Sciatic nerve (tissue), 2 donors: Measurements from ENCODE around the gene GRPEL2. TPM values are rescaled to one million over a fixed set of nuclear protein-coding genes. Genes with fewer than 3 reads are reported as not detected.
"Not testable (repeated sequence)": the region's sequence is repeated elsewhere in the genome, so short reads cannot be mapped to it uniquely, and the experiment has no call there.

Experiments used
- ATAC-seq: fragments of 200-7000 bp; cut with Tn5 transposase; one replicate; pipeline ENCODE4 v1.9.1; 2020; ENCODE audit warnings: mild to moderate bottlenecking, moderate library complexity
- DNase-seq: peaks from one replicate; pipeline ENCODE4 v3.0.0-alpha.2; 2020; ENCODE audit warnings: low spot score
- intact Hi-C: fragments of 100-400 bp; cut with DNase I; formaldehyde crosslinking; loops from one replicate; pipeline ENCODE4 v1.14.2; 2022
- total RNA-seq: library from RNA; stranded (reverse); fragmentation: NEBNext Ultra II Directional; extraction: Animal tissue kit (Norgen Biotek cat#: 25700); gene quantifications from one replicate; pipeline ENCODE4 v1.2.1, GENCODE V29; 2021
- donor health status: DM: no; HTN: no; CAD: no.
- donor health status: DM: no; HTN: no; CAD: no.

Gene GRPEL2
- total RNA-seq, 1 donor from 2014 or later = 21.6 TPM

GRCh38 chr5:149387081-149387631 lies 41.9 kb downstream of the GRPEL2 start:
- ATAC-seq (peak; percentile 55), DNase-seq (no peak)
- intact Hi-C loops = loop anchor here (5.0 kb wide), 1 partner anchor 35 kb away; no protein-coding TSS in a partner anchor

DNA sequence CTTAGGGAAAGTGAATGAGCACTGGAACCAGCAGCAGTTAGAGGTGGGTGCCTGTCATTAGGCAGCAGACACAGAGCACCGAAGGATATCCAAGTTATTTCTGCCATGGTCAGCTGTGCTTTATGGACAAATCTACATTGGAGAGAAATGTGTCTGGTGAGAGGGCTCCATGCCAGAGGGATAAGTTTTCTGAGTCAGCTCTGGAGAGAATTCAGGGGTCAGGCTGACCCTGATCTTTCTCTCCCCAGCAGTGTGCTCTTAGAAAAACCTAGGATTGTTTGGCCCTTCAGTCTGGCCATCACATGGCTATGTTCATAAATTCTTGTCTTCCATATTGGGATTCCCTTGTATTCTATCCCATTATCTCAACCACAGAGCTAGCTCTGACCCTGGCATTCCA lies 42.7 kb downstream of the GRPEL2 start:
- intact Hi-C loops = loop anchor here (5.0 kb wide), 1 partner anchor 34 kb away; no protein-coding TSS in a partner anchor
- DNase-seq (no peak), ATAC-seq (peak; percentile 2)

GRCh38 chr5:149388498-149389190 lies 43.3 kb downstream of the GRPEL2 start:
- ATAC-seq = no peak
- DNase-seq = no peak
- intact Hi-C loops = loop anchor here (5.0 kb wide), 1 partner anchor 34 kb away; no protein-coding TSS in a partner anchor

DNA sequence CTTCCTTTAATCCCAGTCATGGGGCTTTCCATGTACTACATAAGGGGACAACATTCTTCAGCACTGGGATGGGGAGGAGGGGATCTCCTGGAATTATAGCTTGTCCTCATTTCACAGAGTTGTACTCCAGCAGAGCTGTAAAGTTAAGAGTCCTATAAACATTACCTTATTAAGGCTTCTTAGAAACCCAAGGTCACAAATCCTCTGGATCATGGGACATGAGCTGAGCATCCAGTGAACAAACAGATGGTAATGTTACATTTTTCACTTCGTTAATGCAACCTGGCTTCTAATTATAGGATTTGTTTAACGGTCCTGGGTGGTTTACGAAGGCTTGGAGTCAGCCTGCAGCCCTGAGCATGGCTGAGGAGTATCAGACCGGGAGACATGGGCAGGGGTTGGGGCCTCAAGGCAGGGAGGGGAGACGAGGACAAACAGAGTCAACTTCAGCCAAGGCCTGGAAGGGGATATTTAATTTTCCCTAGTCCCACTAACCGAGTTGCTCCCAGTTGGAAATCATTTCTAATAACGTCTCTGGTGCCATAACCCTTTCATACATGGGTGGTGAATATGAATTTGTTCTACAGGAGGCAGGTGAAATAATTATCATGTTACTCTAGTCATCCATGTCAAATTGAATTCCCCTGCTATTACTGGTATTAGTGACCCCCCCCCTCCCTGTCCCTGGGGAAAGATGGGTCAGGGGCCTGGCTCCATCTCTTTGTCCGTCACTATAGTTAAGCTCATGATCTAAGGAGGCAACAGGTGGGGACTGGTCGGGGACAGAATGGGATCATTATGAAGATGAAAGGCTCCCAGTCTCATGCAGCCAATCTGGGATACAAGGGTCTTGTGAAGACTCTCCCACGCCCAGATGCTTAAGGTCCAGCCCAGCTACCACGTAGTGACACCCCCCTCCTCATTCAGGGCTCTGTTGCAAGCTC lies 44.5 kb downstream of the GRPEL2 start:
- no peak for DNase-seq
- ATAC-seq = no peak
- intact Hi-C loops = loop anchor here (5.0 kb wide), 1 partner anchor 32 kb away; no protein-coding TSS in a partner anchor

DNA sequence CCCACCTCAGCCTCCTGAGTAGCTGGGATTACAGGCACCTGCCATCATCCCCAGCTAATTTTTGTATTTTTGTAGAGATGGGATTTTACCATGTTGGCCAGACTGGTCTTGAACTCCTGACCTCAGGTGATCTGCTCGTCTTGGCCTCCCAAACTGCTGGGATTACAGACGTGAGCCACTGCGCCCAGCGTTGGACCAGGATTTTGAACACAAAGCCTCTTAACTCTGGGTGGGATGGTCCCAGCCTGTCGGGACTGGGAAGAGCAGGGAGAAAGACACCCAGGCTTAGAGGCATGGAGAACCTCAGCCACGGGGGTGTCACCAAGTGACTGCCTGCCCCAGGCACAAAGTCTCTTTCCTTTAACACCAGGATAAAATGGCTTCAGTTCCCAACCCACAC lies 45.8 kb downstream of the GRPEL2 start:
- DNase-seq, ATAC-seq, intact Hi-C loops: not testable (repeated sequence)

- intact Hi-C loops = no loop called here
- no peak for DNase-seq
- ATAC-seq = no peak
These were observed 46.2 kb downstream of the GRPEL2 start for GRCh38 chr5:149391524-149391923.

- intact Hi-C loops = no loop called here
- DNase-seq (no peak), ATAC-seq (no peak)
These were observed 47.4 kb downstream of the GRPEL2 start for GRCh38 chr5:149392718-149393117.

DNA sequence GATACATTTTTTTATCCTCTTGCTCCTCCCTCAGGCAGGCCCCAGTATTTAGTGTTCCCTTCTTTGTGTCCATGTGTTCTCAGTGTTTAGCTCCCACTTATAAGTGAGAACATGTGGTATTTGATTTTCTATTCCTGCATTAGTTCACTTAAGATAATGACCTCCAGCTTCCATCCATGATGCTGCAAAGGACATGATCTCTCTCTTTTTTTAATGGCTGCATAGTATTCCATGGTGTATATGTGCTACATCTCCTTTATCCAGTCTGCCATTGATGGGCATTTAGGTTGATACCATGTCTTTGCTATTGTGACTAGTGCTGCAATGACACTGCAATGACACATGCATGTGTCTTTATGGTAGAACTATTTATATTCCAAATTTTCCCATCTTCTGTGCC lies 49.7 kb downstream of the GRPEL2 start:
- ATAC-seq, DNase-seq, intact Hi-C loops: not testable (repeated sequence)

GRCh38 chr5:149397530-149397929 lies 52.2 kb downstream of the GRPEL2 start:
- intact Hi-C loops = no loop called here
- ATAC-seq (peak; percentile 91), DNase-seq (no peak)

DNA sequence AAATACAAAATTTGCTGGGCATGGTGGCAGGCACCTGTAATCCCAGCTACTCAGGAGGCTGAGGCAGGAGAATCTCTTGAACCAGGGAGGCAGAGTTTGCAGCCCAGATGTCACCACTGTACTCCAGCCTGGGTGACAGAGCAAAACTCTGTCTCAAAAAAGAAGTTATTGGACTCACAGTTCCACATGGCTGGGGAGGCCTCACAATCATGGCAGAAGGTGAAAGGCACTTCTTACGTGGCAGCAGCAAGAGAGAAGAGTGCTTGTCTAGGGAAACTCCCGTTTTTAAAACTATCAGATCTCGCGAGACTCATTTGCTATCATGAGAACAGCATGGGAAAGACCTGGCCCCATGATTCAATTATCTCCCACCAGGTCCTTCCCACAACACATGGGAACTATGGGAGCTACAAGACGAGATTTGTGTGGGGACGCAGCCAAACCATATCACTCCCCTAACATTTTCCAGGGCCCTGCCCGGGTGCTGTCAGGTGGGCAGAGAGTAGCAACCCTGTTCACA lies 53.5 kb downstream of the GRPEL2 start:
- intact Hi-C loops, DNase-seq, ATAC-seq: not testable (repeated sequence)

DNA sequence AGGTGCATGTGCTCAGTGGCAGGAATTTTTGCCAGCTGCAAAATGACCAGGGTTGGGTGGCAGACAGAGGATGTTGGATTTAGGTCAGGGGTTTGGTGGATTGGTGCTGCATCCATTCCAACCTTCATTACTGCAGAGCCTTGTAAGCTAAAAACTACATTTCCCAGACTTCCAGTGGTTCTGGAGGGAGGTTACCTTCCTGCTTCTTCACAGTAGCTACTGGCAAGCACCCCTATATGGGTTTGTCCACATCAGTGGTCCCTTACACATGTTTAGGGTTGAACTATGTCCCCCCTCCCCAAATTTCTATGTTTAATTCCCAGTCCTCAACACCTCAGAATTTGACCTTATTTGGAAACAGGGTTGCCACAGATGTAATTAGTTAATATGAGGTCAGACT lies 54.5 kb downstream of the GRPEL2 start:
- ATAC-seq (no peak), DNase-seq (no peak)
- intact Hi-C loops = no loop called here

DNA sequence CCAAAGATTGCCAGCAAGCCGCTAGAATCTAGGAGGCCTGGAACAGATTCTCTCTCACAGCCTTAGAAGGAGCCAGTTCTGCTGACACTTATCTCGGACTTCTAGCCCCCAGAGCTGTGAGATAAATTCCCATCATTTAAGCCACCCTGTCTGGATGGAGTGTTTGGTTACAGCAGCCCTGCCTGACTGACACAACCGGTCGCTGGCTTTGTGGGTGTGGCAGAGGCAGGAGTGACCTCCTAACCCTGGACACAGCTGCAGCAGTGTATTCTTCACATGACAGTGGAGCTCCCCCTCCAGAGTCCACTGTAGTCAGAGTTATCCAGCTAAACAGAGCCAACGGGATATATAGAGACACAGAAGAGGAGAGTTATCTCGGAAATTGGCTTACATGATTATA lies 55.0 kb downstream of the GRPEL2 start:
- DNase-seq (no peak), ATAC-seq (peak; percentile 65)
- intact Hi-C loops = no loop called here

DNA sequence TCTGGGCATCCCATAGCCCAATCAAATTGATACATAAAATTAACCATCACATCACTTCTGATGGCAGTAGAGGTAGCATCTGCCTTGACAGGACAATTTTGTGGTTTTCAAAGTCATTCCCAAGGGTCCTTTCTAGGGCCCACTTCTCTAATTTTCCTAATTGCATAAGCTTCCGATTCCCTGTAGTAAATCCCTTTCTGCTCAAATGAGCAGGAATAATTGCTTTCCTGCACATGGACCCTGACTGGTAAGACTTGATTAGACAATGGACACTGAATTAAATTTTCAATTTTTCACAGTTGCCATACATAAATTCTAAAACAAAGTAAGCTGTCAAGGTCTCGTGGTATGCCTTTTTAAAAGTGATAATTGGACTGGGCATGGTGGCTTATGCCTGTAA lies 55.8 kb downstream of the GRPEL2 start:
- DNase-seq (no peak), ATAC-seq (no peak)
- intact Hi-C loops = no loop called here

DNA sequence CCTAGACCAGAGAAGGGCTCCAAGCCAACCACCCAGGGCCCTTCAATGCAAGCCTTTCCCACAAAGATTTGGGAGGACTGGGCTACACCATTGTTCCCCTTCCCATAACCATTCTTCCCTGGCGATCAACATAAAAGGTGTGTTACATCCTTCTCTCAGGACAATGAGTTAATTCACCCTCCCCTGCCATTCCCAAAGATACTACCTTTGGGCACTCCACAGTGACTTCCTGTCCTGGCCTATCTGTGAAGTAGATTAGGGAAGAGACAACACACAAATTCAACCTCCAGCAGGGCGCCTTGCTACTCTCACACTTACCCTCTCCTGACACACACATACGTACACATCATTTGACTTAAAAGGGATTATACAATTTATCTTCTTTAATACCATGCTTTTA lies 57.0 kb downstream of the GRPEL2 start:
- DNase-seq = no peak

More for the DNA sequence above, 57.0 kb downstream of the GRPEL2 start:
- no peak for ATAC-seq
- intact Hi-C loops = no loop called here

Other genes with a start within 250 kb of the GRPEL2 start
- 67.6 TPM for gene ABLIM3, start 204.0 kb upstream of the GRPEL2 start, total RNA-seq
- 54.8 TPM for gene AFAP1L1, start 73.6 kb upstream of the GRPEL2 start, total RNA-seq
- gene PCYOX1L, start 12.5 kb downstream of the GRPEL2 start, total RNA-seq = 10.8 TPM
- gene IL17B, start 33.8 kb downstream of the GRPEL2 start, total RNA-seq = 51.7 TPM
- gene CSNK1A1, start 205.9 kb downstream of the GRPEL2 start, total RNA-seq = 187 TPM
- gene ARHGEF37, start 236.0 kb downstream of the GRPEL2 start, total RNA-seq = 86.7 TPM